Measurements from ENCODE around the gene TM6SF1. TPM values are rescaled to one million over a fixed set of nuclear protein-coding genes. Genes with fewer than 3 reads are reported as not detected.

The TM6SF1 gene
- total and polyA plus RNA-seq, 2 experiments from 2014 or later, result 1.3 to 1.8 TPM

DNA sequence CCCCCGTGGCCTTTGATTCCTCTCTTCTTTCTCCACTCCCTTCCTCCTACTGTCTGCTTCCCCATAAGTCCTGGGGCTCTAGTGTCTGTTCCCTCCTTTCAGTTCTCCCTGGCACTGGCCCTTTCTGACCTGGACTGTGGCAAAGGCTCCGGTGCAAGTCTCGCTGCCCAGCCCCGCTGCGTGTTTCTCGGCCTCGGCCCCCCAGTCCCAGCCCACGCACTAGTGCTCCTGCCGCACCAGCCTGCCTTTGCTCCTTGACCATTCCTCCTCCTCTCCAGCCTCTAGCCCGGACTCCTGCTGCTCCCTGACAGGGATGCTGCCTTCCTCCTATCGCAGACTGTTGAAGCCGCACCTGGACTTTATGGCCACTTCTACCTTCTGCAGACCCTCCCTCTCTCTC is 2.1 kb downstream of the TM6SF1 start:
- Histone ChIP-seq H3K27me3 (peaks cover 51% of the 10 kb centered on the region), H3K36me3 (no peaks in the 10 kb centered on the region), H3K27ac (no peak overlapping the region), H3K9me3 (ENCODE audit: low read depth) (no peaks in the 10 kb centered on the region), H3K4me3 (no peak overlapping the region), H3K4me1 (ENCODE audit: low read depth) (no peaks in the 10 kb centered on the region)
- DNase-seq (ENCODE audit: low read depth in 1 of 2, low spot score in 1 of 2), result no peak
- TF ChIP-seq, protein P1, sequence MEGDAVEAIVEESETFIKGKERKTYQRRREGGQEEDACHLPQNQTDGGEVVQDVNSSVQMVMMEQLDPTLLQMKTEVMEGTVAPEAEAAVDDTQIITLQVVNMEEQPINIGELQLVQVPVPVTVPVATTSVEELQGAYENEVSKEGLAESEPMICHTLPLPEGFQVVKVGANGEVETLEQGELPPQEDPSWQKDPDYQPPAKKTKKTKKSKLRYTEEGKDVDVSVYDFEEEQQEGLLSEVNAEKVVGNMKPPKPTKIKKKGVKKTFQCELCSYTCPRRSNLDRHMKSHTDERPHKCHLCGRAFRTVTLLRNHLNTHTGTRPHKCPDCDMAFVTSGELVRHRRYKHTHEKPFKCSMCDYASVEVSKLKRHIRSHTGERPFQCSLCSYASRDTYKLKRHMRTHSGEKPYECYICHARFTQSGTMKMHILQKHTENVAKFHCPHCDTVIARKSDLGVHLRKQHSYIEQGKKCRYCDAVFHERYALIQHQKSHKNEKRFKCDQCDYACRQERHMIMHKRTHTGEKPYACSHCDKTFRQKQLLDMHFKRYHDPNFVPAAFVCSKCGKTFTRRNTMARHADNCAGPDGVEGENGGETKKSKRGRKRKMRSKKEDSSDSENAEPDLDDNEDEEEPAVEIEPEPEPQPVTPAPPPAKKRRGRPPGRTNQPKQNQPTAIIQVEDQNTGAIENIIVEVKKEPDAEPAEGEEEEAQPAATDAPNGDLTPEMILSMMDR (IDR thresholded peaks at IDR 0.05; ENCODE audit: low read depth, low read length), result no peak

DNA sequence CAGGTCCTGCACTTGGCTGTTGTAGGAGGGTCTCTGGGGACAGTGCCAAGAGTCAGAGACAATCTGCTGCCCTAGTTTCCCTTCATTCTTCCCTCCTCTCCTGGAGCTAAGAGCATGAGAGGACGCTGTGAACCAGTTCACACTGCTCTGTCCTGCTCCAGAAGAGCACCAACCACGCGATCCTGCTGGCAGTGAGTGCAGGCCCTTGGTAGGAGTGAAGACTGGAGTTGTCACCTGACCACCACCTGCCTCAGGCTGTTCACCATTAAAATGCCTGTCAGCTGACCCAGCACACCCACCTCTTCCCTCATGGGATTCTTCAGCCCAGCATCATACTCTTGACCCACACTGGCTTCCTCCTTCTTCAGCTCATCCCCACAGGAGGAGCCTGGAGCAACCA is 2.9 kb downstream of the TM6SF1 start:
- Histone ChIP-seq H3K27ac (no peak overlapping the region), H3K27me3 (peaks cover 47% of the 10 kb centered on the region)
- TF ChIP-seq, protein P1 (IDR thresholded peaks at IDR 0.05; ENCODE audit: low read depth, low read length), result no peak

DNA sequence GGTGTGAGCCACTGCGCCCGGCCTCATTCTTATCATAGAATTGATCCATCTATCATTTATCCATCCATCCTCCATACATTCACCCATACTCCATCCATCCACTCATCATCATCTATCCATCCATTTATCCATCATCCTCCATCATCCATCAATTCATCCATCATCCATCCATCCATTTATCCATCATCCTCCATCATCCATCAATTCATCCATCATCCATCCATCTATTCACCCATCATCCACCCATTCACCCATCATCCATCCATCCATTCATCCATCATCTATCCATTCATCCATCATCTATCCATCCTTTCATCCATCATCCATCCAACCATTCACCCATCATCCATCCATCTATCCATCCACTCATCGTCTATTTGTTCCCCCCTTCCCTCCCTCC is 3.7 kb downstream of the TM6SF1 start:
- TF ChIP-seq, protein P1 (IDR thresholded peaks at IDR 0.05; ENCODE audit: low read depth, low read length), result no peak
- Histone ChIP-seq H3K36me3 (no peaks in the 10 kb centered on the region), H3K4me3 (no peak overlapping the region), H3K9me3 (ENCODE audit: low read depth) (no peaks in the 10 kb centered on the region), H3K27ac (no peak overlapping the region), H3K27me3 (peaks cover 40% of the 10 kb centered on the region), H3K4me1 (ENCODE audit: low read depth) (no peaks in the 10 kb centered on the region)
- DNase-seq (ENCODE audit: low read depth in 1 of 2, low spot score in 1 of 2), result no peak

More for the DNA sequence above, 2.9 kb downstream of the TM6SF1 start:
- no peaks in the 10 kb centered on the region for H3K9me3 ChIP-seq (ENCODE audit: low read depth)
- H3K4me3 ChIP-seq, result no peak overlapping the region
- no peaks in the 10 kb centered on the region for H3K36me3 ChIP-seq
- no peak for DNase-seq (ENCODE audit: low read depth in 1 of 2, low spot score in 1 of 2)
- no peaks in the 10 kb centered on the region for H3K4me1 ChIP-seq (ENCODE audit: low read depth)

DNA sequence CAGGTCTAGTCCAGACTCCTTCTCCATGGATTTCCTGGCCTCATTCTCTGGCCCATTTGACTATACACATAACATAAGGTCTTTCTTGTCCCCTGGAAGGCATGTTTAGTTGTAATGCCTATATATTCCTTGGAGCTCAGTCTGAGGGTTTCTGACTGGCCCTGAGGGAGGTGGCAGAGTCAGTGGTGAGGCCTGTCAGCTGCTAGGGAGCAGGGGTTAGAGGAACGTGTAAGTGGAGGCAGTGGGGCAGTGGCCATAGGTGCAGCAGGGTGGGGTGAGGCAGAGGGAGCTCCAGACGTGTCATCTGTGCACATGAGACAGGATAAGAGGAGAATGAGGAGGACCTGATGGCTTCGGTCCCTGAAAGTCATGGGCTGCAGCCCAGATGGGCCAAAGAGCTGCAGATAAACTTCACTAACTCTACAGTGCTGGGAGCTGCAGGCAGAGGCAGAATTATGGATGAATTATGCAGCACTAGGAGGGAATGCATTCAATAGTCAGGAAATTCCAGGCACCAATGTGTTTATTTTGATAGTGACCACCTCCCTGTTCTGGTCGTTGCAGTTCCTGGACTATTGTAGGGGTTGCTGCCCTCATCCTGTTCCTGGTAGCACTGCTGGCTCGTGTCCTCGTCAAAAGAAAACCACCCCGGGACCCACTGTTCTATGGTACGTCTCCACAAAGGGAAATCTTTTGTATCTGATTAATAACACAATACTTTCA is 4.9 kb downstream of the TM6SF1 start:
- TF ChIP-seq, protein P1 (IDR thresholded peaks at IDR 0.05; ENCODE audit: low read depth, low read length), result no peak
- Histone ChIP-seq H3K27me3 (peaks cover 29% of the 10 kb centered on the region), H3K27ac (no peak overlapping the region), H3K36me3 (no peaks in the 10 kb centered on the region), H3K4me3 (no peak overlapping the region), H3K9me3 (ENCODE audit: low read depth) (no peaks in the 10 kb centered on the region), H3K4me1 (ENCODE audit: low read depth) (no peaks in the 10 kb centered on the region)
- DNase-seq (ENCODE audit: low read depth in 1 of 2, low spot score in 1 of 2), result peak in 1 of 2 donors; percentile 53

DNA sequence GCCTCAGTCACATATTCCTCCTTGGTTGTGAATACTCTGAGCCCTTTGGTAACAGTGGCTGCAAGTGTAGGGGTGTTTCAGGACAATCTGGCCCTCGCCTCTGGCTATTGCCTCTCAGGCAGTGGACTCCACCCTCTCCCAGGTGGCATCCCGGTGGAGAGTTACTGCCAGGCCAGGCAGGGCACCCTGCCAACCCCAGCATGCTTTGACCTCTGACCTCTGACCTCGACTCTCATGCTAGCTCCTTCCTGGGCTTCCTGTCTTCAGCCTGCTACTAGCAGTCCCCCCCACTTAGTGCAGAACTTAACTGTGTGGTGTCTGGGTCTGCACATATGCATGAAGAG is 5.5 kb downstream of the TM6SF1 start:
- Histone ChIP-seq H3K4me3 (no peak overlapping the region), H3K9me3 (ENCODE audit: low read depth) (no peaks in the 10 kb centered on the region), H3K4me1 (ENCODE audit: low read depth) (no peaks in the 10 kb centered on the region), H3K27ac (no peak overlapping the region), H3K27me3 (peaks cover 24% of the 10 kb centered on the region), H3K36me3 (no peaks in the 10 kb centered on the region)
- TF ChIP-seq, protein P1 (IDR thresholded peaks at IDR 0.05; ENCODE audit: low read depth, low read length), result no peak
- no peak for DNase-seq (ENCODE audit: low read depth in 1 of 2, low spot score in 1 of 2)

All from cardiac muscle cell (in vitro differentiated cells and primary cell).